B cell (primary cell): ENCODE results near the gene PTPRM. TPM values are rescaled to one million over a fixed set of nuclear protein-coding genes. Genes with fewer than 3 reads are reported as not detected.

Experiments
- ATAC-seq: fragments of 200-7000 bp; cut with Tn5 transposase; one replicate; pipeline ENCODE4 v1.10.0; 2021; ENCODE audit warnings: low read depth, mild to moderate bottlenecking, moderate number of reproducible peaks, moderate library complexity
- CTCF ChIA-PET: fragments of 350-600 bp; sonication (Branson Sonifier 250); formaldehyde crosslinking; loops from one replicate; lab custom pipeline; 2021; ENCODE audit warnings: antibody characterized with exemption, inconsistent platforms; lab: Charles Lee
- POLR2A ChIA-PET: fragments of 350-600 bp; sonication (Branson Sonifier 250); formaldehyde crosslinking; loops from one replicate; lab custom pipeline; 2021; ENCODE audit warnings: antibody characterized with exemption; lab: Charles Lee
- DNase-seq: peaks from one replicate; pipeline ENCODE4 v3.0.0; 2013
- H2AFZ ChIP-seq: 2 replicates; pipeline ENCODE4 v1.6.1; 2012; ENCODE audit warnings: mild to moderate bottlenecking, low read depth, low read length; ENCODE audit not compliant: insufficient read depth, poor library complexity, severe bottlenecking
- H3K27ac ChIP-seq, 2 donors: 1 replicate in 1 of 2; 2 replicates in 1 of 2; pipeline ENCODE4 v1.5.1; 2012 to 2013; ENCODE audit warnings: low read length in 2 of 2, mild to moderate bottlenecking in 2 of 2, moderate library complexity in 1 of 2
- H3K27me3 ChIP-seq, 4 experiments: fragments of 200-600 bp in 1 of 4; sonication (generic) in 1 of 4; replicated peaks in 1 of 4; 1 replicate in 2 of 4; 2 replicates in 2 of 4; pipeline versions ENCODE4 v1.6.1 to v1.7.0; 2013 to 2016; ENCODE audit warnings: low read length in 3 of 4, mild to moderate bottlenecking in 2 of 4, mixed read lengths in 1 of 4, moderate library complexity in 1 of 4; ENCODE audit not compliant: insufficient read depth in 4 of 4, control insufficient read depth in 3 of 4; ENCODE audit errors: control extremely low read depth in 1 of 4
- H3K36me3 ChIP-seq, 2 experiments: replicated peaks in 1 of 2; 1 replicate in 1 of 2; 2 replicates in 1 of 2; pipeline versions ENCODE4 v1.6.1 to v1.7.1; 2013; ENCODE audit warnings: low read length in 1 of 2; ENCODE audit not compliant: insufficient read depth in 2 of 2, control insufficient read depth in 1 of 2; ENCODE audit errors: control extremely low read depth in 1 of 2, extremely low read depth in 1 of 2
- H3K4me1 ChIP-seq, 2 donors: fragments of 200-600 bp in 1 of 2; sonication (generic) in 1 of 2; 1 replicate in 1 of 2; 2 replicates in 1 of 2; pipeline versions ENCODE4 v1.5.1 to v1.6.1; 2013 to 2017; ENCODE audit warnings: low read length in 2 of 2; ENCODE audit not compliant: control insufficient read depth in 2 of 2, insufficient read depth in 2 of 2
- H3K4me2 ChIP-seq: replicated peaks from 2 replicates; pipeline ENCODE3; 2012; ENCODE audit warnings: mild to moderate bottlenecking, low read depth, low read length; ENCODE audit not compliant: poor library complexity, severe bottlenecking
- H3K4me3 ChIP-seq, 5 experiments: fragments of 200-600 bp in 1 of 5; sonication (generic) in 1 of 5; 1 replicate in 3 of 5; 2 replicates in 2 of 5; pipeline versions ENCODE4 v1.5.1 to v1.7.0; 2011 to 2016; ENCODE audit warnings: low read length in 4 of 5, mild to moderate bottlenecking in 4 of 5, low read depth in 2 of 5, control low read depth in 1 of 5, moderate library complexity in 1 of 5; ENCODE audit not compliant: insufficient read depth in 1 of 5; ENCODE audit errors: control extremely low read depth in 1 of 5, extremely low read depth in 1 of 5
- H3K79me2 ChIP-seq: fragments of 200-600 bp; sonication (generic); one replicate; pipeline ENCODE4 v1.6.0; 2016; ENCODE audit warnings: low read length; ENCODE audit not compliant: control insufficient read depth, insufficient read depth
- H3K9ac ChIP-seq: fragments of 200-600 bp; sonication (generic); 2 replicates; pipeline ENCODE4 v1.6.1; 2017; ENCODE audit warnings: mild to moderate bottlenecking, low read length, moderate library complexity
- H3K9me3 ChIP-seq, 3 donors: one replicate each; pipeline versions ENCODE4 v1.6.1 to v1.7.1; 2013; ENCODE audit warnings: low read length in 2 of 3; ENCODE audit not compliant: control insufficient read depth in 2 of 3, insufficient read depth in 1 of 3; ENCODE audit errors: control extremely low read depth in 1 of 3
- H4K20me1 ChIP-seq: 2 replicates; pipeline ENCODE4 v1.6.0; 2012; ENCODE audit warnings: mild to moderate bottlenecking, low read length; ENCODE audit not compliant: insufficient read depth, control insufficient read depth, poor library complexity, severe bottlenecking
- H3K27ac Mint-ChIP-seq: one replicate; pipeline ENCODE4 v1.8.0; 2021; ENCODE audit warnings: mixed read lengths
- H3K27me3 Mint-ChIP-seq: one replicate; pipeline ENCODE4 v1.8.0; 2021; ENCODE audit warnings: mixed read lengths
- H3K4me1 Mint-ChIP-seq: one replicate; pipeline ENCODE4 v1.8.0; 2021; ENCODE audit warnings: mixed read lengths
- H3K4me3 Mint-ChIP-seq: one replicate; pipeline ENCODE4 v1.8.0; 2021; ENCODE audit warnings: mixed read lengths
- H3K9me3 Mint-ChIP-seq: one replicate; pipeline ENCODE4 v1.8.0; 2022; ENCODE audit warnings: mixed read lengths; ENCODE audit not compliant: insufficient read depth
- CTCF ChIP-seq: fragments of 200-600 bp; IDR thresholded peaks from one replicate; pipeline ENCODE4 v1.8.0; 2022; ENCODE audit warnings: antibody characterized with exemption, mild to moderate bottlenecking
- EZH2 ChIP-seq: IDR thresholded peaks from 2 replicates; pipeline ENCODE4 v1.6.1; 2012; ENCODE audit warnings: borderline replicate concordance, low read depth, mild to moderate bottlenecking, moderate library complexity, low read length; ENCODE audit not compliant: insufficient read depth, poor library complexity, severe bottlenecking
- WGBS: methylation state at CpG from one replicate; pipeline ENCODE4 v1.1.5; 2013; ENCODE audit warnings: missing lambda C conversion rate; ENCODE audit not compliant: insufficient coverage; 5-methylcytosine and 5-hydroxymethylcytosine counted together
- intact Hi-C: fragments of 100-400 bp; cut with micrococcal nuclease; formaldehyde crosslinking; loops from one replicate; pipeline ENCODE4 v1.10.0; 2022
- polyA plus RNA-seq: library from polyadenylated mRNA; depleted of rRNA; stranded (reverse); fragments of >200 nt; gene quantifications from 2 replicates; pipeline ENCODE4 v1.2.3, GENCODE V29; 2012
- total RNA-seq, 2 donors: library from RNA; stranded (reverse); fragments of 120-200 nt in 1 of 2; gene quantifications; 1 replicate in 1 of 2; 2 replicates in 1 of 2; pipeline versions ENCODE4 v1.2.3 to v1.2.4, GENCODE V29; 2013 to 2022

PTPRM gene
- total and polyA plus RNA-seq, 2 donors (not counting 1 experiment from before 2014, with no cell fraction given): 0.20 to 0.89 TPM

- no peak overlapping the region for H3K4me3 ChIP-seq
Observed at GRCh38 chr18:7946734-7947377, 379.7 kb downstream of the PTPRM start.

More at GRCh38 chr18:7946734-7947377, 379.7 kb downstream of the PTPRM start:
- intact Hi-C loops: no loop called here
- ATAC-seq: no peak
- Histone ChIP-seq H3K4me1 (no peaks in the 10 kb centered on the region), H3K9ac (no peak overlapping the region), H2AFZ (no peak overlapping the region), H3K27me3 (no peaks in the 10 kb centered on the region), H3K4me2 (no peak overlapping the region), H3K36me3 (no peaks in the 10 kb centered on the region), H4K20me1 (no peaks in the 10 kb centered on the region), H3K27ac (no peak overlapping the region), H3K9me3 (peaks cover 0 to 4% (median 0%) of the 10 kb centered on the region in 3 donors), H3K79me2 (no peaks in the 10 kb centered on the region)
- no peak overlapping the region for H3K4me3 Mint-ChIP-seq
- H3K27me3 Mint-ChIP-seq: no peaks in the 10 kb centered on the region
- no peaks in the 10 kb centered on the region for H3K4me1 Mint-ChIP-seq
- POLR2A ChIA-PET: no interaction called here
- H3K9me3 Mint-ChIP-seq: peaks cover 3% of the 10 kb centered on the region
- CTCF ChIA-PET: no interaction called here
- no peak overlapping the region for H3K27ac Mint-ChIP-seq
- DNase-seq: no peak
- WGBS: 78% methylated on average over 1 of the region's 7 CpGs
- TF ChIP-seq CTCF (no peak), EZH2 (no peak)
